DMS53 treated with DMSO at 0.1 percent for 48 hours (cell line): ENCODE results near the gene LTBP1.
"Not testable (repeated sequence)": the region's sequence is repeated elsewhere in the genome, so short reads cannot be mapped to it uniquely, and the experiment has no call there.

Source experiments
- DNase-seq: peaks from one replicate; lab custom pipeline; 2025; ENCODE audit not compliant: unreplicated experiment; lab: John Stamatoyannopoulos, UW

Gene LTBP1

GRCh38 chr2:33333433-33333832 is 386.7 kb downstream of the LTBP1 start:
- no peak for DNase-seq

- no peak for DNase-seq
Measured at GRCh38 chr2:33334083-33334482, 387.3 kb downstream of the LTBP1 start.

- DNase-seq, result no peak
Measured at GRCh38 chr2:33335516-33335915, 388.8 kb downstream of the LTBP1 start.

GRCh38 chr2:33336036-33336625 is 389.4 kb downstream of the LTBP1 start:
- no peak for DNase-seq

GRCh38 chr2:33337385-33337960 is 390.7 kb downstream of the LTBP1 start:
- no peak for DNase-seq

GRCh38 chr2:33337981-33338380 is 391.2 kb downstream of the LTBP1 start:
- no peak for DNase-seq

- DNase-seq, result no peak
Measured at GRCh38 chr2:33339269-33339668, 392.5 kb downstream of the LTBP1 start.

- DNase-seq, result no peak
Measured at GRCh38 chr2:33340280-33340679, 393.5 kb downstream of the LTBP1 start.

- peak; percentile 20 for DNase-seq
Measured at GRCh38 chr2:33342171-33342570, 395.4 kb downstream of the LTBP1 start.

GRCh38 chr2:33342705-33343104 is 396.0 kb downstream of the LTBP1 start:
- DNase-seq, result peak; percentile 12

GRCh38 chr2:33343387-33343895 is 396.7 kb downstream of the LTBP1 start:
- no peak for DNase-seq

GRCh38 chr2:33344230-33344629 is 397.5 kb downstream of the LTBP1 start:
- no peak for DNase-seq

- no peak for DNase-seq
Measured at GRCh38 chr2:33347856-33348255, 401.1 kb downstream of the LTBP1 start.

GRCh38 chr2:33350632-33351031 is 403.9 kb downstream of the LTBP1 start:
- DNase-seq, result no peak

GRCh38 chr2:33351781-33352180 is 405.0 kb downstream of the LTBP1 start:
- DNase-seq, result no peak

GRCh38 chr2:33354981-33355380 is 408.2 kb downstream of the LTBP1 start:
- no peak for DNase-seq

GRCh38 chr2:33358878-33359277 is 412.1 kb downstream of the LTBP1 start:
- no peak for DNase-seq

- DNase-seq, result no peak
Measured at GRCh38 chr2:33363325-33364298, 416.9 kb downstream of the LTBP1 start.

GRCh38 chr2:33365264-33365970 is 418.7 kb downstream of the LTBP1 start:
- DNase-seq, result no peak

- DNase-seq, result no peak
Measured at GRCh38 chr2:33366473-33366872, 419.7 kb downstream of the LTBP1 start.

- not testable (repeated sequence) for DNase-seq
Measured at GRCh38 chr2:33368524-33368923, 421.8 kb downstream of the LTBP1 start.
